ENCODE results near the gene KCNQ2.

KCNQ2 gene

DNA sequence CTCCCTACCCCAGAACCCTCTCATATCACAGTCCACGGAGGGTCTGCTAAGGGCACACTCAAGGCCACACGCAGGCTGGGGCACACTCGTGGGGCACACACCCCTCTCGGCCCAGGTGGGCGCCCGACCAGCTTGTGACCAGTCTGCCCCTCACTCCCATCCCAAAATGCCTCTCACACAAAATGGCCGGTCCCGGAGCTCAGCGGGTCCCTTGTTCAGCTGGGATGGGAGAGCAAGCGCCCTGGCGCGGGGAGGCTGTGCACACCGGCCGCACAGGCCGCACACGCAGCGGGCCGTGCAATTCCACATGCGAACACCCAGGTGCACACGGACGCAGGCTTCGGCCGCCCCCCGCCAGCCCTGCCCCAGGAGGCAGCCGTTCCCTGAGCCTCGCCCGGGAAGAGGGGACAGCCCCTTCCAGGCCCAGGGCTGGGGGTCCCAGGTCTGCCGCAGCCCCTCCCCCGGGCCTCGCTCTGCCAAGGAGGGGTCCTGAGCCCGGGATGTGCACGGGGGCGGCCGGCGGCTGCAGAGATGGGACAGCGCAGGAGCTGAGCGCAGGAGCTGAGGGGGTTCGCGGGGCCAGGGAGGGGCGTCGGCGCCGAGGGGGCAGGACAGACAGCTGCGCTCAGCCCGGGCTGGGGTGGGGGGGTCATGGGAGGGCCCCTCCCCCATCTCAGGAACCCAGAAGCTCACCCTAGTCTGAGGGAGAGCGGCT, 1.3 kb downstream of the KCNQ2 start:
- DNase-seq (ENCODE audit: low read depth), result no peak

DNA sequence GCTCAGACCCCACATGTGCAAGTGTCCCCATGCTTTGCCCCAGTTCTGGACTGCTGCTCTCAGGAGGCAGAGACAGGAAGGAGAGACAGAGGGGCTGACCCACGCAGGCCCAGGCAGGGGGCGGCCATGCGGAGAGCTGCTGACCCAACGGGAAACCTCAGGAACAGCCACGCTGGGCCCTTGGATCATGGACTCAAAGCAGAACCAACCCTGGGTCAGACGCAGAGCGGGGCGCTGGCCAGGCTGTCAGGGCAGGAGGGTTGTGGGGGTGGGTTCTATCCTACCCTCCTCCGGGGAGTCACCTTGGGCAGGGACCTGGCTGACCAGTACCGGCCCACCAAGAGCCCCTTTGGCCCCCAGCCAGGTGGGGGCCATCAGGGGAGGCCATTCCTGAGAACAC, 2.0 kb downstream of the KCNQ2 start:
- no peak for DNase-seq (ENCODE audit: low read depth)

DNA sequence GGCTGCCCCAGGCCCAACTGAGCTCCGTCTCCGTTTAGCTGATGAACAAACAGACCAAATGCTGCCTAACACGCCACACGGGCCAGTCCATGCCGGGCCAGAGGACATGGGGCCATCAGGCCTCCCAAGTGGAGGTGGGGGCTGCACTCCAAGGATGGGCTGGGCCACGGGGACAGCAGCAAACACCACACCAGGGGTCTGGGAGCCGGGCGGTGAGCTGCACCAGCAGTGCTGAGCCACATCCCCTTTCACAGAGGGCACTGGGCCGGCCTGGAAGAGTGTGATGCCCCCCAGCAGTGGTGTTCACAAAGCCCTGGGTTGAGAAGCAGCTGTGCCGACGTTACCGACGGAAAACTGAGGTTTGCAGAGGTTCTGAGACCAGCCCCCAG, 2.7 kb downstream of the KCNQ2 start:
- no peak for DNase-seq (ENCODE audit: low read depth)

DNA sequence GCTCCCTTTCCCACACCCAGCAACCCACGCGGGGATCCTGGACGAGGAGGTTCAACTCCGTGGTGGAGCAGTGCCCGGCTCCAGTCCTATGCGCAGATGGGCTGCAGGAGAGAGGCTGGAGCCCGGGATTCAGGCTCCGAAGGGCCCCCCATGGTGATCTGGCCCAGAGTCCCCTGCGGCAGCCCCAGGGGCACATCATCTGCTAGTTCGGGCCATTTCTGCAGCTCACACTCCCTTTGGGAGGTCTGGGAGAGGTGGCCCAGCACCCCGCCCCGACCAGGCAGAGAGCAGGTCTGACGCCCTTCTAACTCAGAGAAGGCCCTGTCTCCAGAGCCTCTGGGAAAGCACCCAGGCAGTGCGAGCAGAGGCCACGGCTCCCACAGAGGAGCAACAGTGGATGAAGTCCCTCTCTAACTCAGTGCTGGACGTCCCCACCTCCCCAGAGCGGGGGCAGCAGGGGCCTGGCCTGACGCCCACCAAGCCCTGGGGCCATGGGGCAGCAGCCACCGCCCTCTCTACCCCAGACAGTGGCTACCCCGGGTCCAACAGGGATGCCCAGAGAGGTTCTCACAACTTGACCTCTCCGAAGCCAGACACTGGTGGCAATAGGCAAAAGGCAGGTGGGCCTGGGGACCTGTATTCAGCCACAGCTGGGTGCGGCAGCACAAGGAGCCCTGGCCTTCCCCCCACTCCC, 3.3 kb downstream of the KCNQ2 start:
- no peak for DNase-seq (ENCODE audit: low read depth)

DNA sequence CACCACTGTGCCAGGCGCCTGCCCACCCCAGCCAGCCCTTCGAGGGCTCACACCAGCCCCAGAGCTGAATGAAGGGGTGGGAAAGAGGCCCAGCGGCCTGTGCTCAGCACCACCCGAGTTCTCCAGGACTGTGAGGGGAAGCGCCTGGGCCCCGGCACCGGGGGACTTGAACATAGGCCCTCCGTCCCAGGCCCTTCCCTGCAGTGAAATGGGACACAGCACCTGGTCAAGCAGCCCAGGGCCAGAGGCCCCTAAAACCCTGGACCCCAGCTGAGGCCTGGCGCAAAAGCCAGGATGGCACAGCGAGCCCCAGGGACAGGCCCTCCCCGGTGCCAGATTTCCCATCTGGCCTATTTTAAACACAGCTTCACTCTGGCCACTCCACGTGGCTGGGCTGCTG, 4.0 kb downstream of the KCNQ2 start:
- DNase-seq (ENCODE audit: low read depth), result no peak

DNA sequence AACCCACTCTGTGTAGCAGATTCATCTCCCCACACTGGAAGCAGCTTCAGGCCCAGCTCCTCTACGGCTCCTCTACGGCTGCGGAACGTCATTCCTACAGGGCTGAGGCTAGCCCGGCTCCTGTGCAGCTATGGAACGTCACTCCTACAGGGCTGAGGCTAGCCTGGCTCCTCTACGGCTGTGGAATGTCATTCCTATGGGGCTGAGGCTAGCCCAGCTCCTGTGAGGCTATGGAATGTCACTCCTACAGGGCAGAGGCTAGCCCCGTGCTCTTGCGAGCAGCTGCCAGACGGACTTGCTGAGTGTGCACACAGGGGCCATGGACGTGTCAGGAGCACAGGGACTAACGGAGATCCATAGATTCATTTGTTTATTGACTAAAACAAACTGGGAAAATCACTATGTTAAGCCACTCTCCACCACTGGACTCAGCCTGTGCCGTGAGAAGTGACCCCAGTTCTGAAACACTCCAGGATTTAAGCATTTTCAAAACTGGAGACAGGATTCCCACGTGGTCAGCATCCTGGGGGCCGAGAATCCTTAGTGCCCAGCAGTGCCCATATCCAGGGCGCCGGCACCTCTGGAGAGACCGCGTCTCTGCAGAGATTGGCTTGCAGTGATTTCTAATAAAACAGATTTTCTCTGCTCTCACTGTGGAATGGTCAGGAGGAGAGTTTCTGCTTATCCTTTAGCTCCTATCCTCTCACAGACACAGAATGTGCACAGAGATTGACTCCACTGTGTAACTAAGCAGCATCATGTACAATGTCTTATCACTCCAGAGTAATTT, 5.0 kb downstream of the KCNQ2 start:
- no peak for DNase-seq (ENCODE audit: low read depth)

DNA sequence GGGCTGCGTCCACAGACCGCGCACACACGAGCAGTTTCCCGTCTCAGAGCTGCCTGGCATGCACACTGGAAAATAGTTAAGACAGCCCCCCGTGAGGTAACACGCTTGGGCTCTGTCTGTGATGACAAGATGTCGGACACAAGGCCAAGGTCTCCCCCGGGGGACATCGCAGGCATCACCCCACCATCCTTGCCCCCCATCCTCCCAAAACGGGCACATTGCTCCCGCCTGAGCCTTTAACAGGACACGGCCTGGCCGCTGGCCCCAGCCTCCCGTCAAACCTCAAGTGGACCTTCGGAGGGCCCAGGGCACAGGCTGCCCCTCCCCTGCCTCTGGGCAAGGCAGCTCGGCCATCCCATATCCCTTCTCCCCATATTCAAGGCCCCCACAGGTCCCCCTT, 5.6 kb downstream of the KCNQ2 start:
- no peak for DNase-seq (ENCODE audit: low read depth)

DNA sequence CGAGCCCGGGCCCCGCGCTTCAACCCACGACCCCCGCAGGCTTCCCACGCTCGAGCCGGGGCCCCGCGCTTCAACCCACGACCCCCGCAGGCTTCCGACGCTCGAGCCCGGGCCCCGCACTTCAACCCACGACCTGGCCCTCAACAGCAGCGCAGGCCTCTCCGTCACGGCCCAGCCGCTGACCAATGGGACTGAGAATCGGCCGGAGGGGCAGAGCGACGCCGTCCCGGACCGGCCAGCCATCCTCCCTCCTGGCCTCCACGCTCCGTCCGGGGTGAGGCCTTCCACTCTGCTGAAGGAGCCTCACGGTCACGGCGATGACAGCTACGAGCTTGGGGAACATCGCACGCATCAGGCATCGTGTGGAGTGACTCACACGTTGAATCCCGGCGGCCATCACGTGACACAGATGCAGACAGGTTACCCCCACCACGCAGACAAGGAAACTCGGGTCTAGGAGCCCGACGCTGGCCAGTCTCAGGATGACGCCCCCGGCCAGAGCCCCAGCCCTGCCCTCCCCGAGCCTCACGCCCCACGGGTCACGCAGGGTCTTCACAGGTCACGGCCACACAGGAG, 6.1 kb downstream of the KCNQ2 start:
- no peak for DNase-seq (ENCODE audit: low read depth)

DNA sequence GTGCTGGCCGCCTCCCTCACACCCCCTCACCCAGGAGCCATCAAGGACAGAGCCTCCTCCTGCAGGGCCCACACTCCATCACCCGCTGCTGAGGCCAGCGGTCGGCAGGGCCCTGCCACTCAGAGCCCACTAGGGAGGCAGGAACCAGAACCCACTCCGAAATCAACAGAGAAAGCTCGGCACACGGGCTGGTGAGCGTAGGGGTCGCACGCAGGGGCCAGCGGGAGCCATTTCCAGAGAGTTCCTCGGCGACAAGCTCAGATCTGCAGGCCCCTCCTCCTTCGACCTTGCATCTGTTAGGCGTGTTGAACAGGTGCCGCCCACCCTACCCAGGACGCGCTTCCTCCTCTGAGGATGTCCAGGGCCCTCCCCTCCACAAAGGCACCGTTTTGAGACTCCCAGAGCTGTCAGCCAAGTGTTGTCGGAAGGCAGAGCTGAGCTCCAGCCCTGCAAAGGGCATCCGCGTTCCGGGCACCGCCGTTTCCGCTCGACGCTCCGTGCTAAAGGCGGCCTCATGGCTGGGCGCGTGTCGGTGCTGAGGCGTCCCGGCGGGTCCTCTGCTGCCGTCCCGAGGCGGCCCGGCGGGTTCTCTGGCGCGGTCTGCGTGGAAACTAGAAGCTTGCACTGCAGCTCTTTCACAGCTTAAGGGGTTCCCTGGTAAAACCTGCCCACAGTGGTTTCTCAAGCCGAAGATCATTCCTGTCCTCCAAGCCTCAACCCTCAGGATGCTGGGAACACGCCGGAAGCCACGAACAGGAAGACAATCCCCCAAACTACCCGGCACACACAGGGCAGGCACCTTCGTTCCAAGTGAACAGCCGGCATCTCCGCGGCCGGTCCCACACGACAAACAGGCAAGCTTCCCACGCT, 6.8 kb downstream of the KCNQ2 start:
- DNase-seq (ENCODE audit: low read depth), result no peak

DNA sequence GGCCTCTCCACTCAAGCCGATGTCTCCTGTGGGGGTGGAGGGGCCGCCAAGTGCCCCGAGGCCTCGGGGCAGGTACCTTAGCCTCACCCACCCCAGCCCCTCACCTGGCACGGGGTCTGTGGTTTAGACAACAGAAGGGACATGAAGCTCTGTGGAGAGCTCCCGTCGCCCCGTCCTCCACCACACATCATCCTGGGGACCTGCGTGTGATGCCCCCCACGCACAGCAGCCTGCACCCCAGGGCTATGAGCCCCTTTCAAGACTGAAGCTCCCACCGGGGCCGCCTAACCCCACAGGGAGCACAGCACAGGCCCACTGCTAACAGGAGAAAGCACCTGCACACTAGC, 8.2 kb downstream of the KCNQ2 start:
- DNase-seq (ENCODE audit: low read depth), result no peak

DNA sequence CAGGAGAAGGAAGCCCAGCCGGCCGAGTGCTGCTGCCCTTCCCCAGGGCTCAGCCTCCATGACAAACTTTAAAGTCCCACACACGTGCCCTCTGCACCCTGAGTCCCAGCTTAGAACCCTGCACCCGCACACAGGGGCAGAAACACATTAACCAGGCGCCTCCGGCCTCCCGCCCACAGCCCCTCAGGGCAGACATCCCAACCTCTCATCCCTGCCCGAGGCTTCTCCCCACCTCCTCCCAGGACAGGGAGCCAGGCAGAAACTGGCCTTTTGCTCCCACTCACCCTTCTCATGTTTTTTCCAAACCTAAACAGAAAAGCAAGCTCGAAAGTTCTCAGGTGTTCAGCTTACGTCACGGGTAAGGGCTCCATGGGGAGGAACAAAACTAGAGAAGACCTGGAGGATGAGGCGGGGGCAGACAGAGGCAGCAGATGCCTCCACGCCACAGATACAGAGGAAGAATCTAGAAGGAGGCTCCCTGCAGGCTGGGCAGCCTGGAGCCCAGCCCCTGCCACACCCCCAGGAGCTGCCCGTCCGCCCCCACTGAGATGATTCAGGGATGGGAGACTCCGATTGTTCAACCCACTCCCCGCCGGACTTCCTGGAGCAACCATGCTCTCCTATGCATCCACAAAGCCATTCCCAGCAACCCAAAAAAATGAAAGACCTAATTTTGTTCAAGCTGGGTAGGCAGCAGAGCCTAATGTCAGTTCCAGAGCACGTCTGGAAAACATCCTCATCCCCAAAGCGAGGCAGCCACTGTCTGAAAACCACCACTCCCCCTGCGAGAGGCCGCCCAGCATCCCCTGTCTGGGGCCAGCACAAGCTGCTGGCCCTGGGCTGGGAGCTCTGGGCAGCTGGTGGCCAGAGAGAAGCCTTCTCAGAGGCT, 8.8 kb downstream of the KCNQ2 start:
- no peak for DNase-seq (ENCODE audit: low read depth)

DNA sequence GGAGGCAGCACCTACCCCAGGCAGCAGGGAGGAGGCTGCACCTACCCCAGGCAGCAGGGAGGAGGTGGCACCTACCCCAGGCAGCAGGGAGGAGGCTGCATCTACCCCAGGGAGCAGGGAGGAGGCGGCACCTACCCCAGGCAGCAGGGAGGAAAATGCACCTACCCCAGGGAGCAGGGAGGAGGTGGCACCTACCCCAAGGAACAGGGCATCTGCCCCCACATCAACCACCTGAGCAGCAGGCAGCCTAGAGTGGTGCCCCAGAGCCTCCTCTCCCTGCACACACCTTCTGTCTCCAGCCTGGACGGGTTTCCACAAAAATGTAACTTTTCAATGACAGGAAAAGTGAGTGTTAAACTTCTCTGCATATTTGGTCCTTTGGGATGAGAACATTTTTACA, 10.2 kb downstream of the KCNQ2 start:
- no peak for DNase-seq (ENCODE audit: low read depth)

DNA sequence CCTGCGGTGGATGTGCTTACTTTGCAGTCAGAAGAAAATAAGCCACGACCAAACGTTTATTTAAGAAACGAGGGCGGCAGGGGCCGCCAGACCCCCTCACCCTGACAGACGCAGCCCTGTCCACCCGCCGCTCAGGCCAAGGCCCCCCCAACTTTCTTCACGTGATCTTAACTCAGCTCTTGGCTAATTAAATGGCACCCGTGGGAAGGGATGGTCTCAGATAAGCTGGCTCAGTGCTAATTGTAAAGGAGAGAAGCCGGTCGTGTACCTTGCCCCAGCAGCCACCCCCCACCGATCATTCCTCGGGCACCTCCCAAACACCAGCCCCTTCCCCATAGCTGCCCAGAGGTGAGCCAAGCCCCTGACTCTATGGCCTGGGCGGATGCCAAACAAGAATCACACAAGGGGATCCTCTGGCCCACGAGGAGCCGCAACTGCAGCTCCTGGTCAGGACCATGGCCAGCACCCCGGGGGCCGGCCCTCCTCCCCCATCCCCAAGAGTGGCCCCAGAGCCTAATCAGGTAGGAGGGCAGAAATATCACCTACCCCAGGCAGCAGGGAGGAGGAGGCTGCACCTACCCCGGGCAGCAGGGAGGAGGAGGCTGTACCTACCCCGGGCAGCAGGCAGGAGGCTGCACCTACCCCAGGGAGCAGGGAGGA, 11.2 kb downstream of the KCNQ2 start:
- no peak for DNase-seq (ENCODE audit: low read depth)

DNA sequence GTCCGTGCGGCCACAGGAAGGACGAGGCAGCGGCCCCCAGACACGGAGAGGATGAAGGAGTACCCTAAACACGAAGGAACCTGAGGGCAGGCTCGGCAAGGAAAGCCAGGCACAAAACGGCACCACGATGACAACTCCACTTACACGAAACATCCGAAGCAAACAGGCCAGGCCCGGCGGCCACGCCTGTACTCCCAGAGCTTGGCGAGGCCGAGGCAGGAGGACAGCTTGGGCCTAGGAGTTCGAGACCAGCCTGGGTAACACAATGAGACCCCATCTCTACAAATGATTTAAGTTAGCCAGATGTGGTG, 13.4 kb downstream of the KCNQ2 start:
- no peak for DNase-seq (ENCODE audit: low read depth)

DNA sequence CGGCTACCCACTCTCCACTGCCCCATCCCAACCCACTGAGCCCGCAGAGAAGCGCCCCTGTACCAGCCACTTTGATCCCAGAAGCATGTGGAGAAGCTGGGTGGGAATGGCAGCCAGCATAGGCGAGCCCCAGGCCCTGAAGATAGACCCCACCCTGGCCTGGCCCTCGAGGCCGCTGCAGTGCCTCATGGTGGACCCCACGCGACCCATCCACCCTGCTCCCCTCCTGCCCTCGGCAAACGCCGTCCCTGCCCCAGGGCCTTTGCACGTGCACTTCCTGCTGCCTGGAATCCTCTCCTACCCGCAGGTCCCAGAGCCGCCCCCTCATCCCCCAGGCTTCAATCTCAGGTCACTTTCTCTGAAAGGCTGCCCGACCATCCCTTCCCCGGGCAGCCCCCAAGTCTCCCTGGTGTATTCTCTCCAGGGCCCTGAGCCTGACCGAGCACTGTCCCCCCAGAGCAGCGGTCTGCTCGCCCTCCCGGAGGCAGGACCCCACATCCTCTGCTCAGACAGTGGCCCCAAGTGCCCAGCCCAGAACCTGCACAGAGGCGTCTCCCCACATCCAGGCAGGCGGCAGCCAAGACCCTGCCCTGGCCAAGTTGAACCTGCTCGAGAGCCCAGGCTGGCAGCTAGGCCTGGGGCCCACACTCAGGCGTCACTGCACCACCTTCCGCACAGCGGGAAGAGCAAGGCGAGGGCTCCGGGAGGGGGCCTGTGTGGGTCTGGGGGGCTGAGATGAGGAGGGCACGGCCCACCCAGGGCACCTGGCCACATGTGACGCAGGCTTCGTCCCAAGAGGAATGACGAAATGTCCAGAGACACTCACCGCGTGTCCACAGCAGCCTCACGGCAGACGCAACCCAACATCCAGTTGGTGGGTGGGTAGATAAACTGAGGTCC, 14.0 kb downstream of the KCNQ2 start:
- no peak for DNase-seq (ENCODE audit: low read depth)

DNA sequence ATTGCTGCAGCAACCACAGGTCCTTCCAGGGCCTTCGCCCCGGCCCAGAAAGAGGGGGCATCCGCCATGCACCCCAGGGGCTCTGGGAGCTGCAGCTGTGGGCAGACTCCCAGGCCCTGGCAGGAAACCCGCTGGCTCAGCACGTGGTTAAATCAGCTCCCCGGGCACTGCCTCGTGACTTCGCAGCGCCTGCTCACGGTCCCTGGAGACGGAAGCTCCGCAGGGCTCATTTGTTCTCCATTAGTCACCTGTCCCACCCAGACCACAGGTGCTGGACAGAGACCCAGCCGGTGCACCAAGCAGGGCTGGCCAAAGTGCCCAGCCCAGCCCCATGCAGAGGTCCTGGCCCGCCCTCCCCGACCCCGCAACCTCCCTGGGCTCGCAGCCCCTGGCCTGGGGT, 14.7 kb downstream of the KCNQ2 start:
- DNase-seq (ENCODE audit: low read depth), result no peak

DNA sequence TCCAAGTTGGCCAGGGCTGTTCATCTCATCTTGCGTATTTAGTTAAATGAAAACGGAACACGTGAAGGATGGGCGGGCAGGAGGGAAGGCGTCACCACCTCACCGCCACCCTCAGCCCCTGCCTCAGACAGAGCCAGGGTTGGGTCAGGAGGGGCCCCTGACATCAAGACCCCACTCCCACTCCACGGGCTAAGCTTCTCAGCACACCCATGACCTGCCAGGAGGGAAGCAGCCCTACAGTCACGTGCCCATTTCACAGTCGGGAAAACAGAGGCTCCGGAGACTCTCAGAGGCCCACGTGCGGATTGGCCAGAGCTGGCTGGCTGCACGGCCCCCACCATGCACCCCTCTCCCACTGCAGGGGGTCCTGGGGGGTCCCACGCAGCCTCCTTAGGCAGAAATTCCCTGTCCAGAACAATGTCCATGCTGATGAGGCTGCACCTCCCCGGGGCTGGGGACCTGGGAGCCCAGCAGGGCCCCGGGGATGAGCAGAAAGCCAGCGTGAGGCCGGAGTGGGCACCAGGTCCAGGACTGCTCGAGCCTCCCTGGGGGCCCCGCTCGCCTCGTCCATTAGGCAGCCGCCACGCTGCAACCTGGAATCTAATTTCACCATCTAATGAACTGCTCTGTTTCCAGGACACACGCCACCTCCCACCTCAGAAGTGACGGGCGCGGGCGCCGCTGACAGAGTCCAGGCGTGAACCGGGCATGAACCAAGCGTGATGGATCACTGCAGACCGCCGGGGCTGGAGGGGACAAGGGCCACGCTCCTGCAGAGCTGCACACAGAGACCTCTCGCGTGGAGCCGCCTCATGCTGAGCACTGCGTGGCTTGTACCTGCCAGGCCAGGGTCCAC, 15.8 kb downstream of the KCNQ2 start:
- no peak for DNase-seq (ENCODE audit: low read depth)

DNA sequence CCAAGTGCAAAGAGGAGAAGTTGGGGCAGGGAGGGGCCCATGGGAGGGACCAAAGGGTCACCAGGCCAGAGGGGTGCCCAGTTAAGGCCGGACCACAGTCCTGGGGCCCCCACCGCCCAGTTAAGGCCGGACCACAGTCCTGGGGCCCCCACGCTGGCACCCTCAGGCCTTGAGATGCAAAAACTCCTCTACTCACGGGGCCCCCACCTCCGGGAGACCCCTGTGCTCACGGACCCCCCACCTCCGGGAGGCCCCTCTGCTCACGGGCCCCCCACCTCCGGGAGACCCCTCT, 16.9 kb downstream of the KCNQ2 start:
- DNase-seq (ENCODE audit: low read depth), result no peak

Data from fibroblast of the conjunctiva (primary cell).